Suprapubic skin (tissue), 4 donors: Measurements from ENCODE around the gene ATXN1.

ENCODE experiments used
- CTCF ChIP-seq, 2 donors: fragments of 200-600 bp in 1 of 2; fragments of 450-650 bp in 1 of 2; sonication (generic) in 1 of 2; IDR thresholded peaks; one replicate each; pipeline ENCODE4 v1.5.1; 2016 to 2019; ENCODE audit warnings: antibody characterized with exemption in 2 of 2, mild to moderate bottlenecking in 1 of 2, moderate library complexity in 1 of 2
- EP300 ChIP-seq: sonication (generic); formaldehyde crosslinking; IDR thresholded peaks from one replicate; pipeline ENCODE4 v1.6.1; 2017; ENCODE audit warnings: antibody characterized with exemption
- POLR2A ChIP-seq, 2 donors: fragments of 450-650 bp; IDR thresholded peaks; one replicate each; pipeline ENCODE4 v1.6.1; 2017; ENCODE audit warnings: antibody characterized with exemption in 2 of 2, mild to moderate bottlenecking in 2 of 2, moderate library complexity in 2 of 2
- POLR2AphosphoS5 ChIP-seq, 3 donors: sonication (generic); formaldehyde crosslinking; IDR thresholded peaks; one replicate each; pipeline ENCODE4 v1.6.1; 2017; ENCODE audit warnings: antibody characterized with exemption in 3 of 3

GRCh38 chr6:16759181-16759645 is 2.0 kb downstream of the ATXN1 start:
- TF ChIP-seq POLR2A (IDR thresholded peaks at IDR 0.05), result no peak
- TF ChIP-seq CTCF (IDR thresholded peaks at IDR 0.05), result no peak
- TF ChIP-seq POLR2AphosphoS5 (IDR thresholded peaks at IDR 0.05), result no peak
- TF ChIP-seq EP300, result no peak
